Measurements from ENCODE around the gene UBE2G2.

Gene UBE2G2

DNA sequence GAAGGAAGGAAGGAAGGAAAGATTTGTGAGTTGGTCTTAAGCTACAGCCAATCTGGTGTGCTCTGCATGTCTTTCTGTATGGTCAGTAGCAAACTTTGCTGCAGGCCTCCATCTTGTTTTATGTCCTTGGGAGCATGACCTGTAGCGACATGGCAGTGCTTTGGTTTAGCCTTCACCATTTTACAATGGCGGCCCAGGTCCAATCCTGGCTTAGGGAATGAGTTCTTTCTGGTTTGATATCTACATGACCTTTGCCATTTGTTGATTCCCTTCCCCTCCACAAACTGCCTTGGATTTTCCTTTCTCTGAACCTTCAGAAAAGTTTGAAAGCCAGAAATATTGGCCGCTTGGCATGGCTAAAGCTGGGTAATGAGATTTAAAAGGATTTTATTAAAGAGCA, 59.7 kb downstream of the UBE2G2 start:
- no peak overlapping the region for H3K27ac ChIP-seq
- H3K36me3 ChIP-seq (ENCODE audit: control insufficient read depth, insufficient read depth, low read length), result no peaks in the 10 kb centered on the region
- H2AFZ ChIP-seq, result no peak overlapping the region
- no peak overlapping the region for H3K4me3 ChIP-seq (ENCODE audit: low read depth, low read length)
- no peak overlapping the region for H3K4me2 ChIP-seq (ENCODE audit: low read length)
- H3K9ac ChIP-seq, result no peak overlapping the region
- H3K79me2 ChIP-seq, result no peaks in the 10 kb centered on the region
- TF ChIP-seq, protein P1, sequence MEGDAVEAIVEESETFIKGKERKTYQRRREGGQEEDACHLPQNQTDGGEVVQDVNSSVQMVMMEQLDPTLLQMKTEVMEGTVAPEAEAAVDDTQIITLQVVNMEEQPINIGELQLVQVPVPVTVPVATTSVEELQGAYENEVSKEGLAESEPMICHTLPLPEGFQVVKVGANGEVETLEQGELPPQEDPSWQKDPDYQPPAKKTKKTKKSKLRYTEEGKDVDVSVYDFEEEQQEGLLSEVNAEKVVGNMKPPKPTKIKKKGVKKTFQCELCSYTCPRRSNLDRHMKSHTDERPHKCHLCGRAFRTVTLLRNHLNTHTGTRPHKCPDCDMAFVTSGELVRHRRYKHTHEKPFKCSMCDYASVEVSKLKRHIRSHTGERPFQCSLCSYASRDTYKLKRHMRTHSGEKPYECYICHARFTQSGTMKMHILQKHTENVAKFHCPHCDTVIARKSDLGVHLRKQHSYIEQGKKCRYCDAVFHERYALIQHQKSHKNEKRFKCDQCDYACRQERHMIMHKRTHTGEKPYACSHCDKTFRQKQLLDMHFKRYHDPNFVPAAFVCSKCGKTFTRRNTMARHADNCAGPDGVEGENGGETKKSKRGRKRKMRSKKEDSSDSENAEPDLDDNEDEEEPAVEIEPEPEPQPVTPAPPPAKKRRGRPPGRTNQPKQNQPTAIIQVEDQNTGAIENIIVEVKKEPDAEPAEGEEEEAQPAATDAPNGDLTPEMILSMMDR (IDR thresholded peaks at IDR 0.05), result no peak
- H3K4me1 ChIP-seq, result no peaks in the 10 kb centered on the region
- no peaks in the 10 kb centered on the region for H3K27me3 ChIP-seq (ENCODE audit: control insufficient read depth, insufficient read depth, low read length)
- H3K9me3 ChIP-seq (ENCODE audit: control insufficient read depth, low read length), result no peaks in the 10 kb centered on the region

DNA sequence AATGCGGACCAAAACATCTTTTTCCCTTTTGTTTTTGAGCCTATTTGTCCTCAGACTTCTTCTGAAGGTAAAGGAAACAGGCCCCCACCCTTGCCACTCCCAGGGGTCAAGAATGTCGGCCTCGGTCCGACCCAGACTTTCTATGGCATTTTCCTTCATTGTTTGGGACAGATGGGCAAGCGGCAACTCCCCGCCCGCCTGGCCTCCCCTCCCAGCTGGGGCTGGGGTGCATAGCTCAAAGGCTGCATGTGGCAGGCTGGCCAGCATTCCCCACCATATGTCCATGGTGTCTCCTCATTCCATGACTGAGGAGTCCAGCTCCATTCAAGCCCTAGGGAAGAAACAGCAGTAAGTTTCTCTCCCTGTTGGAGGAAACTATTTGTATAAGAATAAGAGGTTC, 60.9 kb downstream of the UBE2G2 start:
- H3K36me3 ChIP-seq (ENCODE audit: control insufficient read depth, insufficient read depth, low read length), result no peaks in the 10 kb centered on the region

DNA sequence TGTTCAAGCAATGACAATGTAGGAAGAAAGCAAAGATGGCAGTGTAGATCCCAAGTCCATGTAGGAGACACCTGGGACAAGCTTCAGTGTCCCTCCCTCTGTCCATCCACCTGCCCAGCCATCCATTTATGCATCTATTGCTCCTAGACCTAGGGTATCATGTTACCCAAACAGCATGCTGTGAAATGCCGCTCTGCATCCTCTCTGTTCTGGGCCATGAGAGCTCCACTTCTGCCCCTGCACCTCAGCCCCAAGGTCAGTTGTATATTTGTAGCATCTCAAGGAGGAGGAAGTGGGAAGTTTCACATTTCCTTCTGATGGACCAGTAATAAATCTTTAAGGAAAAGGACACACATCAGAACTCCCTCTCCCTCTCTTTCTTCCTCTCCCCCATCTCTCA, 62.3 kb downstream of the UBE2G2 start:
- H3K79me2 ChIP-seq, result no peaks in the 10 kb centered on the region
- no peak overlapping the region for H3K4me2 ChIP-seq (ENCODE audit: low read length)
- no peaks in the 10 kb centered on the region for H3K36me3 ChIP-seq (ENCODE audit: control insufficient read depth, insufficient read depth, low read length)
- no peak overlapping the region for H2AFZ ChIP-seq
- no peaks in the 10 kb centered on the region for H3K4me1 ChIP-seq
- H3K27ac ChIP-seq, result no peak overlapping the region
- H3K9me3 ChIP-seq (ENCODE audit: control insufficient read depth, low read length), result no peaks in the 10 kb centered on the region
- H3K27me3 ChIP-seq (ENCODE audit: control insufficient read depth, insufficient read depth, low read length), result no peaks in the 10 kb centered on the region
- H3K4me3 ChIP-seq (ENCODE audit: low read depth, low read length), result no peak overlapping the region
- H3K9ac ChIP-seq, result no peak overlapping the region
- TF ChIP-seq, protein P1 (IDR thresholded peaks at IDR 0.05), result no peak

More for the DNA sequence above, 60.9 kb downstream of the UBE2G2 start:
- no peak overlapping the region for H2AFZ ChIP-seq
- H3K79me2 ChIP-seq, result no peaks in the 10 kb centered on the region
- H3K9me3 ChIP-seq (ENCODE audit: control insufficient read depth, low read length), result no peaks in the 10 kb centered on the region
- no peak overlapping the region for H3K27ac ChIP-seq
- H3K4me2 ChIP-seq (ENCODE audit: low read length), result no peak overlapping the region
- H3K27me3 ChIP-seq (ENCODE audit: control insufficient read depth, insufficient read depth, low read length), result no peaks in the 10 kb centered on the region
- H3K4me1 ChIP-seq, result no peaks in the 10 kb centered on the region
- no peak overlapping the region for H3K9ac ChIP-seq
- TF ChIP-seq, protein P1 (IDR thresholded peaks at IDR 0.05), result no peak
- no peak overlapping the region for H3K4me3 ChIP-seq (ENCODE audit: low read depth, low read length)

DNA sequence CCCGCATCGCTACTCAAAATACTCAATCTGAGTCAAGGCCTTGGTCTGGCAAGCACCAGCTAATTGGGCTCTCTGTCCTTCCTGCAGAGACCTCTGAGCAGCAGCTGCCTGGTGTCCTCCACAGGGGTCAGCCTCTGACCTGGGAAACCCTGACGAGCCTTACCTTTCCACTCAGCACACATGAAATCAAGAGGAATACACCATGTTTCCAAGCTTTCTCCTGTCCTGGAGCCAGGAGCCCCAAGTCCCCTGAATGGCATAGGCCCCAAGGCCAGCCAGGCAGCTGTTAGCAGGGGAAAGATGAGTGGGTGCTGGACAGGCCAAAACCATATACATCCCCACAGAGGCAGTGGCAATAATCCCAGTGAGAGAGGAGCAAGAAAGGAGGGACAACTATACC, 63.0 kb downstream of the UBE2G2 start:
- Histone ChIP-seq H3K4me1 (no peaks in the 10 kb centered on the region), H3K9ac (no peak overlapping the region), H2AFZ (no peak overlapping the region), H3K4me2 (ENCODE audit: low read length) (no peak overlapping the region), H3K27ac (no peak overlapping the region), H3K9me3 (ENCODE audit: control insufficient read depth, low read length) (no peaks in the 10 kb centered on the region), H3K27me3 (ENCODE audit: control insufficient read depth, insufficient read depth, low read length) (no peaks in the 10 kb centered on the region), H3K4me3 (ENCODE audit: low read depth, low read length) (no peak overlapping the region), H3K79me2 (no peaks in the 10 kb centered on the region), H3K36me3 (ENCODE audit: control insufficient read depth, insufficient read depth, low read length) (no peaks in the 10 kb centered on the region)
- TF ChIP-seq, protein P1 (IDR thresholded peaks at IDR 0.05), result no peak

DNA sequence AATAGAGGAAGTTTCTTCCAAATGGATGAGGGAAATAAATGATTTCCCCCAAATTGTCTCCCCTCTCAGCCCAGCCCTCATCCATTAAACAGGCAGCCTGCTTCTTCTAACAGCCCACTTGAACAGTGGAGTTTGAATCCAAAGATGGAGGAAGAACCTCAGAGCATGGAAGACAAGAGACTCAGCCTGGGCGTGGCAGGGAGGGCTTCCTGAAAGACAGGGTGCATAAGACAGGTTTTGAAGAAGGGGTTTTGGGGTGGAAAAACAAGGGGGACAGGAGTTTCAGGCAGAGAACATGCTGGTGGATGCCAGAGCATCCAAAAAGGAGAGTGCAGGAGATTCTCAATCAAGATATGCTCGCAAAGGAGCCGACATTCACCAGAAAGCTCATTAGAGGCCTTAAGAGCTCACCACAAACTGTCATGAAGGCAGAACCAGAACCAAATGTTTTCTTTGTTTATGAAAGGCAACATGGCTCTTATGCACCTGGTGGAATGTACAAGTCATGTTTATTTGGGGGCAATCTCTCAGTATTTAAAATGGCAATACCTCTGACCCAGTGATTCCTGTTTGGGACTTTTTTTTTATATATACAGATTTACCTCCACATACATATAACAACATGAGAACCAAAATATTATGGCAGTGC, 63.8 kb downstream of the UBE2G2 start:
- Histone ChIP-seq H3K27me3 (ENCODE audit: control insufficient read depth, insufficient read depth, low read length) (no peaks in the 10 kb centered on the region), H3K36me3 (ENCODE audit: control insufficient read depth, insufficient read depth, low read length) (no peaks in the 10 kb centered on the region), H3K9me3 (ENCODE audit: control insufficient read depth, low read length) (no peaks in the 10 kb centered on the region), H3K4me3 (ENCODE audit: low read depth, low read length) (no peak overlapping the region), H3K79me2 (no peaks in the 10 kb centered on the region), H3K9ac (no peak overlapping the region), H3K4me2 (ENCODE audit: low read length) (no peak overlapping the region), H2AFZ (no peak overlapping the region), H3K4me1 (no peaks in the 10 kb centered on the region), H3K27ac (no peak overlapping the region)
- TF ChIP-seq, protein P1 (IDR thresholded peaks at IDR 0.05), result no peak
